H1 (cell line): ENCODE data around the gene RGS9. TPM values are rescaled to one million over a fixed set of nuclear protein-coding genes. Genes with fewer than 3 reads are reported as not detected.

Source experiments
- CTCF ChIA-PET: fragments of 300-600 bp; sonication (Branson Sonifier 250); formaldehyde crosslinking; loops from one replicate; lab custom pipeline; 2021; ENCODE audit not compliant: partially characterized antibody; lab: Charles Lee
- POLR2A ChIA-PET: fragments of 300-600 bp; sonication (Branson Sonifier 250); formaldehyde crosslinking; loops from one replicate; lab custom pipeline; 2021; ENCODE audit warnings: inconsistent platforms; ENCODE audit not compliant: partially characterized antibody; lab: Charles Lee
- DNase-seq, 2 experiments: peaks; one replicate each; pipeline versions ENCODE4 v3.0.0 to v3.0.0-alpha.2; 2010 to 2022; ENCODE audit warnings: low spot score in 2 of 2, low read depth in 1 of 2, mixed read lengths in 1 of 2
- FAIRE-seq: peaks from 2 replicates; lab custom pipeline; 2011; peaks lifted over from hg19 to GRCh38; lab: Jason Lieb, UNC
- H2AFZ ChIP-seq: 2 replicates; pipeline ENCODE4 v1.8.1; 2012; ENCODE audit warnings: low read length, inconsistent platforms
- H2AK5ac ChIP-seq: 2 replicates; pipeline ENCODE4 v1.6.1; 2013; ENCODE audit warnings: low read depth, low read length
- H2BK120ac ChIP-seq: replicated peaks from 2 replicates; pipeline ENCODE3; 2013; ENCODE audit warnings: low read depth, low read length, inconsistent platforms
- H2BK12ac ChIP-seq: 2 replicates; pipeline ENCODE4 v1.6.1; 2013; ENCODE audit warnings: low read depth, low read length
- H2BK15ac ChIP-seq: 2 replicates; pipeline ENCODE4 v1.6.1; 2013; ENCODE audit warnings: low read length
- H2BK20ac ChIP-seq: 2 replicates; pipeline ENCODE4 v1.6.1; 2013; ENCODE audit warnings: low read length
- H2BK5ac ChIP-seq: 2 replicates; pipeline ENCODE4 v1.6.1; 2013; ENCODE audit warnings: low read depth, low read length
- H3K14ac ChIP-seq: 2 replicates; pipeline ENCODE4 v1.6.1; 2013; ENCODE audit warnings: inconsistent platforms; ENCODE audit not compliant: insufficient read length
- H3K18ac ChIP-seq: 2 replicates; pipeline ENCODE4 v1.6.1; 2013; ENCODE audit warnings: low read length; ENCODE audit errors: extremely low read depth
- H3K23ac ChIP-seq: 2 replicates; pipeline ENCODE4 v1.6.1; 2013; ENCODE audit warnings: inconsistent platforms; ENCODE audit not compliant: insufficient read length
- H3K23me2 ChIP-seq: 2 replicates; pipeline ENCODE4 v1.6.1; 2013; ENCODE audit warnings: low read depth, low read length
- H3K27ac ChIP-seq: 2 replicates; pipeline ENCODE4 v1.6.1; 2011; ENCODE audit warnings: low read depth, low read length, inconsistent platforms
- H3K27me3 ChIP-seq, 4 experiments: replicated peaks in 1 of 4; 1 replicate in 1 of 4; 2 replicates in 3 of 4; pipeline versions ENCODE4 v1.6.1 to v1.8.1; 2011 to 2013; ENCODE audit warnings: low read length in 3 of 4, mild to moderate bottlenecking in 3 of 4, inconsistent platforms in 2 of 4, mixed read lengths in 2 of 4, moderate library complexity in 1 of 4; ENCODE audit not compliant: control insufficient read depth in 3 of 4, insufficient read depth in 3 of 4; ENCODE audit errors: extremely low read depth in 1 of 4
- H3K36me3 ChIP-seq, 4 experiments: 2 replicates each; pipeline versions ENCODE4 v1.6.1 to v1.8.1; 2011 to 2013; ENCODE audit warnings: mild to moderate bottlenecking in 4 of 4, low read length in 3 of 4, moderate library complexity in 2 of 4, control low read depth in 1 of 4, inconsistent platforms in 1 of 4; ENCODE audit not compliant: insufficient read depth in 4 of 4, control insufficient read depth in 2 of 4
- H3K4ac ChIP-seq: replicated peaks from 2 replicates; pipeline ENCODE3; 2013; ENCODE audit warnings: low read length, low read depth, mixed read lengths, inconsistent platforms; ENCODE audit not compliant: insufficient read length
- H3K4me1 ChIP-seq, 4 experiments: replicated peaks in 1 of 4; 1 replicate in 1 of 4; 2 replicates in 3 of 4; pipeline versions ENCODE4 v1.6.1 to v1.8.1; 2011 to 2013; ENCODE audit warnings: low read length in 3 of 4, inconsistent platforms in 2 of 4, mixed read lengths in 1 of 4; ENCODE audit not compliant: insufficient read depth in 4 of 4, control insufficient read depth in 3 of 4
- H3K4me2 ChIP-seq, 2 experiments: 2 replicates each; pipeline versions ENCODE4 v1.6.1 to v1.8.1; 2011 to 2013; ENCODE audit warnings: low read depth in 2 of 2, low read length in 2 of 2, control low read depth in 1 of 2, inconsistent platforms in 1 of 2, mild to moderate bottlenecking in 1 of 2; ENCODE audit not compliant: insufficient read depth in 1 of 2
- H3K4me3 ChIP-seq, 4 experiments: fragments of 200-600, 300-600 bp in 1 of 4; sonication (generic), shearing (Covaris generic), sonication (Bioruptor Twin) in 1 of 4; 2 replicates each; pipeline versions ENCODE4 v1.5.1 to v1.8.1; 2011 to 2016; ENCODE audit warnings: low read length in 4 of 4, low read depth in 3 of 4, control low read depth in 2 of 4, inconsistent platforms in 2 of 4, mild to moderate bottlenecking in 2 of 4, mixed read lengths in 1 of 4, moderate library complexity in 1 of 4; ENCODE audit not compliant: insufficient read depth in 2 of 4; ENCODE audit errors: extremely low read depth in 1 of 4
- H3K56ac ChIP-seq: replicated peaks from 2 replicates; pipeline ENCODE3; 2013; ENCODE audit warnings: low read depth, mild to moderate bottlenecking, mixed read lengths, low read length, inconsistent platforms; ENCODE audit not compliant: insufficient read length
- H3K79me1 ChIP-seq: 2 replicates; pipeline ENCODE4 v1.6.1; 2013; ENCODE audit warnings: low read depth, low read length, control low read depth
- H3K79me2 ChIP-seq, 2 experiments: 2 replicates each; pipeline versions ENCODE4 v1.6.1 to v1.8.1; 2012 to 2013; ENCODE audit warnings: low read length in 2 of 2, mild to moderate bottlenecking in 2 of 2, inconsistent platforms in 1 of 2; ENCODE audit not compliant: insufficient read depth in 2 of 2, control insufficient read depth in 1 of 2
- H3K9ac ChIP-seq, 4 experiments: replicated peaks in 1 of 4; 1 replicate in 1 of 4; 2 replicates in 3 of 4; pipeline versions ENCODE4 v1.6.1 to v1.8.1; 2011 to 2013; ENCODE audit warnings: low read depth in 3 of 4, low read length in 3 of 4, control low read depth in 2 of 4, mild to moderate bottlenecking in 2 of 4, moderate library complexity in 2 of 4, inconsistent platforms in 1 of 4; ENCODE audit errors: extremely low read depth in 1 of 4
- H3K9me3 ChIP-seq, 2 experiments: 2 replicates each; pipeline versions ENCODE4 v1.6.1 to v1.8.1; 2012 to 2013; ENCODE audit warnings: mild to moderate bottlenecking in 2 of 2, moderate library complexity in 2 of 2, control low read depth in 1 of 2, inconsistent platforms in 1 of 2, low read depth in 1 of 2, low read length in 1 of 2, mixed read lengths in 1 of 2; ENCODE audit not compliant: insufficient read depth in 2 of 2
- H4K20me1 ChIP-seq, 2 experiments: replicated peaks in 1 of 2; 2 replicates each; pipeline versions ENCODE3 to v1.8.1; 2011 to 2013; ENCODE audit warnings: inconsistent platforms in 2 of 2, low read length in 2 of 2, mild to moderate bottlenecking in 1 of 2; ENCODE audit not compliant: insufficient read depth in 2 of 2, control insufficient read depth in 1 of 2
- H4K5ac ChIP-seq: 2 replicates; pipeline ENCODE4 v1.6.1; 2013; ENCODE audit warnings: low read length, low read depth, mixed read lengths, inconsistent platforms; ENCODE audit not compliant: insufficient read length
- H4K8ac ChIP-seq: 2 replicates; pipeline ENCODE4 v1.8.0; 2013; ENCODE audit warnings: mild to moderate bottlenecking, moderate library complexity, low read length, inconsistent platforms; ENCODE audit not compliant: insufficient read depth; ENCODE audit errors: extremely low read depth
- H4K91ac ChIP-seq: replicated peaks from 2 replicates; pipeline ENCODE3; 2013; ENCODE audit warnings: low read length, mixed read lengths, inconsistent platforms; ENCODE audit not compliant: insufficient read length
- CBX8 ChIP-seq: fragments of 300-800, 300-1000 bp; sonication (generic); IDR thresholded peaks from 2 replicates; pipeline ENCODE4 v1.7.1; 2016; ENCODE audit warnings: low read depth, low read length, borderline replicate concordance
- HDAC2 ChIP-seq, 2 experiments: fragments of 300-600 bp in 1 of 2; sonication (generic) in 1 of 2; IDR thresholded peaks; 2 replicates each; pipeline ENCODE4 v1.6.1; 2011 to 2012; ENCODE audit warnings: low read depth in 2 of 2, low read length in 2 of 2, mild to moderate bottlenecking in 2 of 2, moderate library complexity in 2 of 2, borderline replicate concordance in 1 of 2, inconsistent platforms in 1 of 2
- JUN ChIP-seq: IDR thresholded peaks from 2 replicates; pipeline ENCODE4 v1.6.1; 2011; ENCODE audit warnings: low read depth, mild to moderate bottlenecking, improper control_type of control experiment, low read length
- POU5F1 ChIP-seq: IDR thresholded peaks from 2 replicates; pipeline ENCODE4 v1.6.1; 2011; ENCODE audit warnings: low read depth, mild to moderate bottlenecking, low read length, moderate library complexity
- TCF12 ChIP-seq: IDR thresholded peaks from 2 replicates; pipeline ENCODE4 v1.6.1; 2011; ENCODE audit warnings: low read depth, mild to moderate bottlenecking, low read length
- TEAD4 ChIP-seq: IDR thresholded peaks from 2 replicates; pipeline ENCODE4 v1.6.1; 2012; ENCODE audit warnings: low read depth, low read length, inconsistent platforms, mixed read lengths
- WGBS, 2 experiments: shearing (Covaris generic) in 1 of 2; methylation state at CpG; one replicate each; pipeline versions ENCODE4 v1.1.6 to v1.1.7; 2013 to 2015; ENCODE audit warnings: low lambda C conversion rate in 2 of 2, mixed read lengths in 2 of 2, inconsistent platforms in 1 of 2, low coverage in 1 of 2, missing lambda C conversion rate in 1 of 2; ENCODE audit not compliant: insufficient replicate concordance in 2 of 2, insufficient coverage in 1 of 2, insufficient read length in 1 of 2; ENCODE audit errors: extremely low coverage in 1 of 2, missing lambda C conversion rate in 1 of 2; 5-methylcytosine and 5-hydroxymethylcytosine counted together
- polyA plus RNA-seq, 7 experiments: library from polyadenylated mRNA; depleted of rRNA in 3 of 7; stranded (reverse) in 5 of 7; unstranded in 2 of 7; fragments of >200 nt in 5 of 7; fragments of 200-250 nt in 2 of 7; gene quantifications; 1 replicate in 5 of 7; 2 replicates in 1 of 7; 4 replicates in 1 of 7; pipeline versions ENCODE4 v1.2.1 to v1.2.3, GENCODE V29; 2011 to 2013; ENCODE audit warnings: missing spikeins in 2 of 7, mixed read lengths in 2 of 7
- total RNA-seq: library from RNA; stranded (reverse); fragmentation: NEBNext Ultra II Directional; extraction: Animal tissue kit (Norgen Biotek cat#: 25700); gene quantifications from 2 replicates; pipeline ENCODE4 v1.2.1, GENCODE V29; 2021

RGS9 gene
- total and polyA plus RNA-seq, 2 of the 8 experiments (the other 6 are each of a cell fraction or from before 2014, with no cell fraction given), result 8.9 to 20.5 TPM

DNA sequence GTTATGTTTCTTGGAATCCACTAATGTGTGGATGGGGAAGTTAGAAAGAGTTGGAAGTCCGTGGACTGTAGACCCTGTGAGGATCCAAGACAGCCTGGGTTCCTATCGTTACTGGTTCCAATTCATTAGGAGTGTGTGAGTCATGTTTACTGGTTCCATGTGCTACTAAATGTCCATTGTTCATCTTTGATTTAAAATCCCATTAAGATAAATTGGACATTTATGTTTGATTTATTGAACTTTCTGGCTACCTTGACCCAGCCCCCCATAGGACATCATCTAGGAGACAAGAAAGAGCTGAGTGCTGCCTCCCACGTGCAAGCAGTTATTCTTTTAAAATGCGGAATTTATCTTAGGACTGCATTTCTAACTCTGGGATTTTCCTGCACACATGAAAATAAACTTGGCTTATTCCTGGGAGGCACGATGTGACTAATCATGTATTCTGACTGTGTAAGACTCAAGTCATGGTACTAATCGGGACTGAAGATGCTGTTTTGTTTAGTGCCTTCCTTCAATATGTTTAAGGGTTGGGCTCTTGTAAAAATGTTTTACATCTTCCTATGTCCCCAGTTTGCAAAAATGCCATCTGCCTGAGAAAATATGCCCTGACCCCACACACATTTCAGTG is 53.4 kb downstream of the RGS9 start:
- DNase-seq (no peak), FAIRE-seq (no peak)
- H2AK5ac ChIP-seq, result no peak overlapping the region; the same call in 1 of the 2 replicates
- ChIA-PET CTCF (interaction anchor here (1.0 kb wide), 1 partner anchor 54 kb away, joined by 4 read pairs; no protein-coding TSS in a partner anchor), POLR2A (no interaction called here)
- no peak overlapping the region for H3K18ac ChIP-seq
- H2BK12ac ChIP-seq, result peak overlapping the region; percentile 46; the same call in 1 of the 2 replicates
- H4K5ac ChIP-seq, result no peak overlapping the region
- no peaks in the 10 kb centered on the region for H3K36me3 ChIP-seq
- 0 out of 2 replicates have a peak overlapping the region, but pooled peaks have one; percentile 11 for H2BK15ac ChIP-seq
- H2BK5ac ChIP-seq, result no peak overlapping the region
- H3K9me3 ChIP-seq, result no peaks in the 10 kb centered on the region
- H3K27me3 ChIP-seq, result no peaks in the 10 kb centered on the region
- no peak overlapping the region for H2AFZ ChIP-seq
- no peak overlapping the region for H3K4ac ChIP-seq
- no peaks in the 10 kb centered on the region for H3K79me1 ChIP-seq
- no peak overlapping the region for H3K14ac ChIP-seq
- no peak overlapping the region for H3K23ac ChIP-seq
- no peaks in the 10 kb centered on the region for H3K23me2 ChIP-seq
- no peaks in the 10 kb centered on the region for H4K20me1 ChIP-seq
- 91% methylated on average over 6 of the region's 6 CpGs; no CpG with 5 or more reads in 1 of the 2 experiments for WGBS, 2 experiments
- H4K91ac ChIP-seq, result no peak overlapping the region
- no peak overlapping the region for H3K56ac ChIP-seq
- no peak overlapping the region for H3K4me3 ChIP-seq
- H4K8ac ChIP-seq, result no peak overlapping the region
- no peak overlapping the region for H2BK120ac ChIP-seq
- no peak overlapping the region for H3K27ac ChIP-seq
- TF ChIP-seq HDAC2 (IDR thresholded peaks at IDR 0.05; ENCODE audit: borderline replicate concordance in 1 of 2, low read depth in 2 of 2, low read length in 2 of 2) (no peak), TEAD4 (no peak), POU5F1 (no peak), TCF12 (no peak), JUN (no peak), CBX8 (no peak)
- peaks cover 2 to 8% (median 3%) of the 10 kb centered on the region in 4 experiments; a peak in 5 of 7 replicates for H3K4me1 ChIP-seq
- H3K4me2 ChIP-seq, result no peak overlapping the region
- no peaks in the 10 kb centered on the region for H3K79me2 ChIP-seq
- H3K9ac ChIP-seq, result no peak overlapping the region
- H2BK20ac ChIP-seq, result 0 out of 2 replicates have a peak overlapping the region, but pooled peaks have one; percentile 13
